MM.1S (cell line): ENCODE data around the gene SS18L1.

Experiments used
- DNase-seq: peaks from one replicate; pipeline ENCODE4 v3.0.0-alpha.2; 2015
- H2AFZ ChIP-seq: fragments of 300-600 bp; sonication (generic); 2 replicates; pipeline ENCODE4 v1.6.0; 2016; ENCODE audit warnings: antibody characterized with exemption, low read length
- H3F3A ChIP-seq: fragments of 300-600 bp; sonication (generic); 2 replicates; pipeline ENCODE4 v1.6.1; 2016; ENCODE audit warnings: mild to moderate bottlenecking, antibody characterized with exemption, low read length, moderate library complexity, mixed read lengths; ENCODE audit not compliant: insufficient read depth
- H3K27ac ChIP-seq: fragments of 300-600 bp; sonication (generic); 2 replicates; pipeline ENCODE4 v1.5.1; 2016; ENCODE audit warnings: mild to moderate bottlenecking, low read length
- H3K27me3 ChIP-seq: fragments of 300-600 bp; sonication (generic); replicated peaks from 2 replicates; pipeline ENCODE4 v1.6.0; 2016; ENCODE audit warnings: low read length; ENCODE audit not compliant: insufficient read depth
- H3K36me3 ChIP-seq: fragments of 300-600 bp; sonication (generic); replicated peaks from 2 replicates; pipeline ENCODE4 v1.6.1; 2016; ENCODE audit warnings: mild to moderate bottlenecking, low read length, mixed read lengths; ENCODE audit not compliant: insufficient read depth
- H3K4me1 ChIP-seq: fragments of 300-600 bp; sonication (generic); 2 replicates; pipeline ENCODE4 v1.6.1; 2016; ENCODE audit warnings: low read length, mixed read lengths
- H3K4me2 ChIP-seq: fragments of 300-600 bp; sonication (generic); 2 replicates; pipeline ENCODE4 v1.6.0; 2016; ENCODE audit warnings: low read depth, low read length
- H3K4me3 ChIP-seq: fragments of 300-600 bp; sonication (generic); 2 replicates; pipeline ENCODE4 v1.5.1; 2016; ENCODE audit warnings: low read length, mixed read lengths
- H3K79me2 ChIP-seq: fragments of 300-600 bp; sonication (generic); 2 replicates; pipeline ENCODE4 v1.6.1; 2016; ENCODE audit warnings: mixed run types, low read length, mixed read lengths
- H3K9ac ChIP-seq: fragments of 300-600 bp; sonication (generic); 2 replicates; pipeline ENCODE4 v1.6.1; 2016; ENCODE audit warnings: low read length, mixed read lengths
- H3K9me2 ChIP-seq: fragments of 300-600 bp; sonication (generic); replicated peaks from 2 replicates; pipeline ENCODE4 v1.6.1; 2016; ENCODE audit warnings: mild to moderate bottlenecking, low read length, mixed read lengths; ENCODE audit not compliant: insufficient read depth
- H3K9me3 ChIP-seq: fragments of 300-600 bp; sonication (generic); replicated peaks from 2 replicates; pipeline ENCODE4 v1.6.1; 2016; ENCODE audit warnings: mild to moderate bottlenecking, low read length, mixed read lengths; ENCODE audit not compliant: insufficient read depth
- H4K20me1 ChIP-seq: fragments of 300-600 bp; sonication (generic); 2 replicates; pipeline ENCODE4 v1.6.1; 2016; ENCODE audit warnings: mild to moderate bottlenecking, low read length, moderate library complexity, mixed read lengths; ENCODE audit not compliant: insufficient read depth
- CTCF ChIP-seq: fragments of 300-600 bp; sonication (generic); IDR thresholded peaks from 2 replicates; pipeline ENCODE4 v1.5.1; 2016; ENCODE audit warnings: antibody characterized with exemption, low read length, mixed read lengths
- EZH2 ChIP-seq: fragments of 300-600 bp; sonication (generic); optimal IDR thresholded peaks from 2 replicates; pipeline ENCODE3; 2017; ENCODE audit warnings: low read depth, mild to moderate bottlenecking, antibody characterized with exemption, low read length, mixed read lengths
- EZH2phosphoT487 ChIP-seq: fragments of 300-600 bp; sonication (generic); IDR thresholded peaks from 2 replicates; pipeline ENCODE4 v1.6.1; 2018; ENCODE audit warnings: antibody characterized with exemption, low read length

Gene SS18L1

GRCh38 chr20:62137478-62138203, 5.9 kb upstream of the SS18L1 start:
- Histone ChIP-seq H2AFZ (no peak overlapping the region), H3K27me3 (no peaks in the 10 kb centered on the region), H3K27ac (no peak overlapping the region), H3K9me2 (no peaks in the 10 kb centered on the region), H3K9me3 (no peaks in the 10 kb centered on the region), H3K36me3 (peaks cover 13% of the 10 kb centered on the region), H3K4me1 (peaks cover 10% of the 10 kb centered on the region), H4K20me1 (peaks cover 28% of the 10 kb centered on the region), H3K4me2 (no peak overlapping the region), H3K4me3 (no peak overlapping the region), H3K9ac (no peak overlapping the region), H3K79me2 (peaks cover 60% of the 10 kb centered on the region), H3F3A (peaks cover 39% of the 10 kb centered on the region)
- TF ChIP-seq EZH2, result no peak
- no peak for TF ChIP-seq EZH2phosphoT487
- no peak for TF ChIP-seq CTCF
- DNase-seq, result no peak

- Histone ChIP-seq H3K9me3 (no peaks in the 10 kb centered on the region), H3K27ac (no peak overlapping the region), H3K4me3 (no peak overlapping the region), H3K9ac (no peak overlapping the region), H2AFZ (no peak overlapping the region), H3F3A (peaks cover 39% of the 10 kb centered on the region), H3K4me2 (no peak overlapping the region), H3K27me3 (no peaks in the 10 kb centered on the region), H3K9me2 (no peaks in the 10 kb centered on the region), H4K20me1 (peaks cover 28% of the 10 kb centered on the region), H3K79me2 (peaks cover 62% of the 10 kb centered on the region), H3K4me1 (peaks cover 10% of the 10 kb centered on the region), H3K36me3 (peaks cover 13% of the 10 kb centered on the region)
- no peak for DNase-seq
- TF ChIP-seq CTCF, result no peak
- TF ChIP-seq EZH2phosphoT487, result no peak
- no peak for TF ChIP-seq EZH2
These were observed 5.4 kb upstream of the SS18L1 start for GRCh38 chr20:62138204-62138543.

- Histone ChIP-seq H3K36me3 (peaks cover 13% of the 10 kb centered on the region), H2AFZ (no peak overlapping the region), H4K20me1 (peaks cover 28% of the 10 kb centered on the region), H3K4me3 (no peak overlapping the region), H3F3A (peaks cover 35% of the 10 kb centered on the region), H3K79me2 (peaks cover 62% of the 10 kb centered on the region), H3K4me2 (no peak overlapping the region), H3K9me3 (no peaks in the 10 kb centered on the region), H3K9me2 (no peaks in the 10 kb centered on the region), H3K4me1 (peaks cover 10% of the 10 kb centered on the region), H3K27me3 (no peaks in the 10 kb centered on the region), H3K27ac (no peak overlapping the region), H3K9ac (no peak overlapping the region)
- no peak for DNase-seq
- TF ChIP-seq EZH2, result no peak
- TF ChIP-seq EZH2phosphoT487, result no peak
- TF ChIP-seq CTCF, result no peak
These were observed 4.7 kb upstream of the SS18L1 start for GRCh38 chr20:62138912-62139311.
